ENCODE data around the gene LAYN. TPM values are rescaled to one million over a fixed set of nuclear protein-coding genes. Genes with fewer than 3 reads are reported as not detected.

The LAYN gene
- total RNA-seq, 4 donors from 2014 or later: 1.6 to 13.0 (median 8.9) TPM

- Histone ChIP-seq H3K4me3 (no peak overlapping the region), H3K27me3 (peaks cover 0 to 39% (median 4%) of the 10 kb centered on the region in 4 donors), H3K9me3 (no peaks in the 10 kb centered on the region), H3K27ac (no peak overlapping the region), H3K4me1 (peaks cover 4 to 22% (median 12%) of the 10 kb centered on the region in 3 donors), H3K36me3 (no peaks in the 10 kb centered on the region)
- DNase-seq: no peak
- TF ChIP-seq, protein P1, sequence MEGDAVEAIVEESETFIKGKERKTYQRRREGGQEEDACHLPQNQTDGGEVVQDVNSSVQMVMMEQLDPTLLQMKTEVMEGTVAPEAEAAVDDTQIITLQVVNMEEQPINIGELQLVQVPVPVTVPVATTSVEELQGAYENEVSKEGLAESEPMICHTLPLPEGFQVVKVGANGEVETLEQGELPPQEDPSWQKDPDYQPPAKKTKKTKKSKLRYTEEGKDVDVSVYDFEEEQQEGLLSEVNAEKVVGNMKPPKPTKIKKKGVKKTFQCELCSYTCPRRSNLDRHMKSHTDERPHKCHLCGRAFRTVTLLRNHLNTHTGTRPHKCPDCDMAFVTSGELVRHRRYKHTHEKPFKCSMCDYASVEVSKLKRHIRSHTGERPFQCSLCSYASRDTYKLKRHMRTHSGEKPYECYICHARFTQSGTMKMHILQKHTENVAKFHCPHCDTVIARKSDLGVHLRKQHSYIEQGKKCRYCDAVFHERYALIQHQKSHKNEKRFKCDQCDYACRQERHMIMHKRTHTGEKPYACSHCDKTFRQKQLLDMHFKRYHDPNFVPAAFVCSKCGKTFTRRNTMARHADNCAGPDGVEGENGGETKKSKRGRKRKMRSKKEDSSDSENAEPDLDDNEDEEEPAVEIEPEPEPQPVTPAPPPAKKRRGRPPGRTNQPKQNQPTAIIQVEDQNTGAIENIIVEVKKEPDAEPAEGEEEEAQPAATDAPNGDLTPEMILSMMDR (IDR thresholded peaks at IDR 0.05): no peak
- TF ChIP-seq POLR2A (IDR thresholded peaks at IDR 0.05): no peak
- 50 to 61% methylated on average over 2 of the region's 2 CpGs for WGBS, 2 donors
- intact Hi-C loops (cut with DNase I): no loop called here
These were observed 24.9 kb upstream of the LAYN start for GRCh38 chr11:111515591-111515990.

GRCh38 chr11:111518668-111519067 lies 21.9 kb upstream of the LAYN start:
- no peak for DNase-seq
- no peaks in the 10 kb centered on the region for H3K9me3 ChIP-seq
- no peak overlapping the region for H3K27ac ChIP-seq
- intact Hi-C loops (cut with DNase I): no loop called here
- no peak for TF ChIP-seq POLR2A (IDR thresholded peaks at IDR 0.05)
- TF ChIP-seq, protein P1 (IDR thresholded peaks at IDR 0.05): no peak
- H3K36me3 ChIP-seq: no peaks in the 10 kb centered on the region
- H3K4me3 ChIP-seq: no peak overlapping the region
- WGBS, 2 donors: 64 to 67% methylated on average over 1 of the region's 1 CpG
- H3K4me1 ChIP-seq: peaks cover 0 to 8% (median 0%) of the 10 kb centered on the region in 3 donors
- H3K27me3 ChIP-seq: peaks cover 0 to 14% (median 1%) of the 10 kb centered on the region in 4 donors

- intact Hi-C loops (cut with DNase I): no loop called here
These were observed 20.0 kb upstream of the LAYN start for GRCh38 chr11:111520560-111520959.

DNA sequence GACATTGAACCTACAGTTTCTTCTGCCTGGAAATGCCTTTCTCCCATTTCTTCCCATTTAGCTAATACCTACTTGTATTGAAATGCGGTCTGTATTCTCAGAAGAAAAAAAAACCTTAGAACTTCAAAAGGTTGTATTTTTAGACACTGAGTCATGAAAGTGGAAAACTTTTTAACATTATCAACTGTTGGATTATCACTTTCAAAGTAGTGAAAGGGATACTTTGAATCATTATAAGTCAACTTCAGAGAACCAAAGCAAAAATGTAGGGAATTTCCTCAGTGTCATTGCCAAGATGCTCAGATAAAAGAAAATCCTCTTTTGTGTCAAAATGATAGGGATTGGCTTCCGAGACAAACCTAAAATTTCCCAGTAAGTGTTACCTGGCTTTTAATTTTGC lies 19.4 kb upstream of the LAYN start:
- no peak for DNase-seq
- TF ChIP-seq POLR2A (IDR thresholded peaks at IDR 0.05): no peak
- TF ChIP-seq, protein P1 (IDR thresholded peaks at IDR 0.05): no peak

More at GRCh38 chr11:111520560-111520959, 20.0 kb upstream of the LAYN start:
- WGBS, 2 donors: 85 to 91% methylated on average over 2 of the region's 2 CpGs
- H3K9me3 ChIP-seq: no peaks in the 10 kb centered on the region
- H3K4me3 ChIP-seq: no peak overlapping the region
- DNase-seq: no peak
- H3K27ac ChIP-seq: no peak overlapping the region
- H3K4me1 ChIP-seq: peaks cover 0 to 4% (median 0%) of the 10 kb centered on the region in 3 donors
- H3K27me3 ChIP-seq: no peaks in the 10 kb centered on the region
- TF ChIP-seq POLR2A (IDR thresholded peaks at IDR 0.05): no peak
- TF ChIP-seq, protein P1 (IDR thresholded peaks at IDR 0.05): no peak
- H3K36me3 ChIP-seq: no peaks in the 10 kb centered on the region

GRCh38 chr11:111522426-111522825 lies 18.1 kb upstream of the LAYN start:
- H3K27me3 ChIP-seq: no peaks in the 10 kb centered on the region
- H3K4me1 ChIP-seq: peaks cover 0 to 4% (median 0%) of the 10 kb centered on the region in 3 donors
- intact Hi-C loops (cut with DNase I): no loop called here
- H3K4me3 ChIP-seq: no peak overlapping the region
- no peak for TF ChIP-seq POLR2A (IDR thresholded peaks at IDR 0.05)
- TF ChIP-seq, protein P1 (IDR thresholded peaks at IDR 0.05): no peak
- H3K36me3 ChIP-seq: no peaks in the 10 kb centered on the region
- no peaks in the 10 kb centered on the region for H3K9me3 ChIP-seq
- WGBS, 2 donors: 87 to 94% methylated on average over 5 of the region's 5 CpGs
- no peak overlapping the region for H3K27ac ChIP-seq
- DNase-seq: no peak

More for the DNA sequence above, 19.4 kb upstream of the LAYN start:
- 17 to 24% methylated on average over 2 of the region's 2 CpGs for WGBS, 2 donors
- Histone ChIP-seq H3K9me3 (no peaks in the 10 kb centered on the region), H3K27me3 (no peaks in the 10 kb centered on the region), H3K4me3 (no peak overlapping the region), H3K36me3 (no peaks in the 10 kb centered on the region), H3K4me1 (peaks cover 0 to 4% (median 0%) of the 10 kb centered on the region in 3 donors), H3K27ac (no peak overlapping the region)
- intact Hi-C loops (cut with DNase I): no loop called here
